Measurements from ENCODE around the gene CHPF. TPM values are rescaled to one million over a fixed set of nuclear protein-coding genes. Genes with fewer than 3 reads are reported as not detected.
A peak's percentile ranks its signal among the peaks of the same experiment; 100 is the strongest.

CHPF gene
- total RNA-seq, 2 donors from 2014 or later, result 115 to 232 TPM

DNA sequence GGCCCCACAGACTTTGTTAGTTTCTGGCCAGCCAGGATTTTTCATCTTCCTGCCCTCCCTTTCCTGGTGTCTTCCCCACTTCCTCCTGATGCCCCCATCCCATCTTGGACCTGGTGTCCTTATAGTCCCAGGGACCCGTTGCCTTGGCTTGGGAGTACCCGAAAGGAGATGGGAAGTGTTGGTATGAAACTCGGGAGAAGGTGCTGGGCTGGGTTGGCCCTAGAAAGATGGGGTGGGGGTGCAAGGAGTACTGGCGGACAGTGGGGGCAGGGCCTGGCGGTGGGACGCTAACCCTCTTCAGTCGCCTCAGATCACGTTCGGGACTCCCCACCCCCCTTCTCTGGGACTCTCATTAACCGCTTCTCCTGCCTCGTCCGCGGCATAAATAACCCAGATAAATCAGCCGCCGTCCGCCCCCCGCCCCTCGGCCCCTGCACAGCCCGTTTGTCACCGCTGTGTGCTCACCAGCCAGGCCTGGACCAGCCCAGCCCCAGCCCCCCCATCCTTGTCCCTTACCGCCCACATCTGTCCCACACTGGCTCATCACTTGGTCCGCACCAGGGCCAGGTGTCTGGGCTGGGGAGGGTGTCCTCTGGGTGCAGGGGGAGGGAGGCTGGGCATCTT, 33.0 kb downstream of the CHPF start:
- intact Hi-C loops (cut with DNase I), result no loop called here
- Histone ChIP-seq H3K27me3 (peaks cover 0 to 16% of the 10 kb centered on the region in 2 donors), H3K4me3 (no peak overlapping the region), H3K27ac (no peak overlapping the region), H3K36me3 (replicated peaks in 1 of 2; ENCODE audit: insufficient read depth in 1 of 2, low read depth in 2 of 2) (peaks cover 0 to 7% of the 10 kb centered on the region in 2 donors), H3K9me3 (no peaks in the 10 kb centered on the region), H3K4me1 (peaks cover 26% of the 10 kb centered on the region)
- TF ChIP-seq POLR2A (IDR thresholded peaks at IDR 0.05), result no peak
- TF ChIP-seq, protein P1, sequence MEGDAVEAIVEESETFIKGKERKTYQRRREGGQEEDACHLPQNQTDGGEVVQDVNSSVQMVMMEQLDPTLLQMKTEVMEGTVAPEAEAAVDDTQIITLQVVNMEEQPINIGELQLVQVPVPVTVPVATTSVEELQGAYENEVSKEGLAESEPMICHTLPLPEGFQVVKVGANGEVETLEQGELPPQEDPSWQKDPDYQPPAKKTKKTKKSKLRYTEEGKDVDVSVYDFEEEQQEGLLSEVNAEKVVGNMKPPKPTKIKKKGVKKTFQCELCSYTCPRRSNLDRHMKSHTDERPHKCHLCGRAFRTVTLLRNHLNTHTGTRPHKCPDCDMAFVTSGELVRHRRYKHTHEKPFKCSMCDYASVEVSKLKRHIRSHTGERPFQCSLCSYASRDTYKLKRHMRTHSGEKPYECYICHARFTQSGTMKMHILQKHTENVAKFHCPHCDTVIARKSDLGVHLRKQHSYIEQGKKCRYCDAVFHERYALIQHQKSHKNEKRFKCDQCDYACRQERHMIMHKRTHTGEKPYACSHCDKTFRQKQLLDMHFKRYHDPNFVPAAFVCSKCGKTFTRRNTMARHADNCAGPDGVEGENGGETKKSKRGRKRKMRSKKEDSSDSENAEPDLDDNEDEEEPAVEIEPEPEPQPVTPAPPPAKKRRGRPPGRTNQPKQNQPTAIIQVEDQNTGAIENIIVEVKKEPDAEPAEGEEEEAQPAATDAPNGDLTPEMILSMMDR (IDR thresholded peaks at IDR 0.05), result no peak
- DNase-seq (no peak), ATAC-seq (no peak)
- WGBS, 2 donors, result 27% methylated on average over 21 to 22 of the region's 22 CpGs

DNA sequence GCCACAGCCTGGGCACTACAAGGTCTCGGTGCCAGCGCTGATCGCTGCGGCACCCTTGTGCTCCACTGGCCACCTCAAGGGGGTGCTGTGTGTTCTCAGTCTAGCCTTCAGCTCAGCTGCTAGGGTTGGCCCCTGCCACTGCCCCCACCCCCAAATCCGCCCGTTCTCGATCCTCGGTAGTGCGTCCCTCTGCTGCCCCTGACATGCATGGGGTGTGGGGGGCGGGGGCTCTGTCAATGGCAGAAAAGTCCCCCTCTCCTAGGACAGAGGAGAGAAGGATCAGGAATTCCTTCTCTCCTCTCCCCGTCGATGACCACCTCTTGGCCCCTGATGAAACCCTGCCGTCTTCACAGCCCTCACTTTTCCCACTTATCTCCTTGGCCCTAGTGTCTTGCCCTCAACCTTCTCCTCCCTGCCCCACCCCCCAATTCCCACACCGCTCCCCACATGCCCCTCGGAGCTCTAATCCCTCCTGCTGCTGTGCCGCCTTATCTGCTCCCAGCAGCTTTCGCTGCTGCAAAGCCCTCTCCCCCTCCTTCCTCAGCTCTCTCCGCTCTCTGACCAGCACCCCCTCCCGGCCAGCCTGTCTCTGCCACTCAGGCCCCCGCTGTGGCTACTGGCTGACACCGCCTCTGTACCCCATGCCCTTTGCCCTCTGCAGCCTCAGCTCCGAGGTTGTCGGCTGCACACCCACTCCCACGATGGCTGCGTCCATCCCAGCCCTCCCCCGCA, 33.7 kb downstream of the CHPF start:
- peaks cover 0 to 16% of the 10 kb centered on the region in 2 donors for H3K27me3 ChIP-seq
- intact Hi-C loops (cut with DNase I), result no loop called here
- no peak overlapping the region for H3K27ac ChIP-seq
- 1 to 3% methylated on average over 19 to 26 of the region's 26 CpGs for WGBS, 2 donors
- peaks cover 26% of the 10 kb centered on the region for H3K4me1 ChIP-seq
- ATAC-seq, result peak; percentile 83
- peaks cover 0 to 7% of the 10 kb centered on the region in 2 donors for H3K36me3 ChIP-seq (replicated peaks in 1 of 2; ENCODE audit: insufficient read depth in 1 of 2, low read depth in 2 of 2)
- peak; percentile 64 to 76 (median 68) for DNase-seq
- no peaks in the 10 kb centered on the region for H3K9me3 ChIP-seq
- TF ChIP-seq, protein P1 (IDR thresholded peaks at IDR 0.05), result peak; percentile 49 to 67 (median 60)
- TF ChIP-seq POLR2A (IDR thresholded peaks at IDR 0.05), result no peak
- H3K4me3 ChIP-seq, result no peak overlapping the region

DNA sequence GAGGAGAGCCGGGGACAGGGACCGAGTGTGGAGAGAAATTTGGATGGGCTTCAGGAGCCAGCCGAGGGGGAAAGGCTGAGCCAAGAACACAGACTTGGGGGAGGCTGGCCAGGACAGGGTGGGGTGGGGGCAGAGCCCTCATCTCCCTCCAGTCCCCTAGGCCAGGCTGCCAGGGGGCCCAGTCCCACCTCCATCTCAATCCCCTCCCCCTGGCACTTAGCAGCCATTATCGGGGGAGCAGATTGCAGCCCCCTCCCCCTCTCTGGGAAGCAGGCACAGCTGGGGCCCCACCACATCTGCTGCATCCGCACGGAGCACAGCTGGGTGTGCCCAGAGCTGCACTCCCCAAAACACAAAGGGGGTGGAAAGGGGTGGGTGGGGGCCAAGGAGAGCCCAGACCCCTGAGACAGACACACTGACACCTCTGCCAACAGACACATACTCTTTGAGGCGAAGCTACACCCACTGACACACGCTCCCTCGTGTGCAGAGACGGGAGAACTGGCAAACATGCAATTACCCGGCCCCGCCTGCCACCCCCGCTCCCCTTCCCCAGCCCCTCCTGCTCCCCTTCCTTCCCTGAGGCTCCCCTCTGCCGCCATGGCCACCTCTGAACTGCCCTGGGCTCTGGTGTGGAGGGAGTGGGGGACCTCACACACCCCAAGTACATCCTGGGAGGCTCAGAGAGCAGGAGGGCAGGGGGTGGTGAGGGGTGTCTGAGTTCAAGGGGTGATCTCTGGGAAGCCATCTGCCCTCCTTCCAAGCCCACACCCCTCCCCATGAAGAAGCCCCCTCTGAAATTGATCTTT, 34.4 kb downstream of the CHPF start:
- ATAC-seq (peak; percentile 25), DNase-seq (no peak)
- TF ChIP-seq, protein P1 (IDR thresholded peaks at IDR 0.05), result no peak
- no peak for TF ChIP-seq POLR2A (IDR thresholded peaks at IDR 0.05)
- Histone ChIP-seq H3K27me3 (peaks cover 0 to 16% of the 10 kb centered on the region in 2 donors), H3K9me3 (no peaks in the 10 kb centered on the region), H3K4me3 (no peak overlapping the region), H3K36me3 (replicated peaks in 1 of 2; ENCODE audit: insufficient read depth in 1 of 2, low read depth in 2 of 2) (peaks cover 0 to 11% of the 10 kb centered on the region in 2 donors), H3K27ac (no peak overlapping the region), H3K4me1 (peaks cover 25% of the 10 kb centered on the region)
- WGBS, 2 donors, result 9 to 14% methylated on average over 9 to 14 of the region's 14 CpGs
- intact Hi-C loops (cut with DNase I), result no loop called here

DNA sequence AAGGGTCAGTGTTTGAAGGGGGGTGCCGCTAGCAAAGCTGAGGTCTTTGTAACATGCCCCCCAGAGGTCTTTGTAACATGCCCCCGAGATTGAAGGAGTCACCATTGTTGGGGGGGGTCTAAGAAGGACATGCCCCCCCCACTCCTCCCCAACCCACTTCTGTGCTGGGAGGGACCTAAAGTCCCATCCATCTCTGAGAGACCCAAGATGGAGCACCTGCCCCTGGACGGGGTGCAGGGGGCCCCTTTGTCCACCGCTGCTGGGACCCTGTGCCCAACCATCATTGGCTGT, 35.2 kb downstream of the CHPF start:
- Histone ChIP-seq H3K27ac (no peak overlapping the region), H3K9me3 (no peaks in the 10 kb centered on the region), H3K4me1 (peaks cover 21% of the 10 kb centered on the region), H3K36me3 (replicated peaks in 1 of 2; ENCODE audit: insufficient read depth in 1 of 2, low read depth in 2 of 2) (peaks cover 0 to 14% of the 10 kb centered on the region in 2 donors), H3K27me3 (peaks cover 0 to 12% of the 10 kb centered on the region in 2 donors), H3K4me3 (no peak overlapping the region)
- DNase-seq (no peak), ATAC-seq (no peak)
- WGBS, 2 donors, result 69 to 88% methylated on average over 2 to 4 of the region's 4 CpGs
- intact Hi-C loops (cut with DNase I), result no loop called here
- TF ChIP-seq POLR2A (IDR thresholded peaks at IDR 0.05), result no peak
- TF ChIP-seq, protein P1 (IDR thresholded peaks at IDR 0.05), result no peak

Data from body of pancreas (tissue), 4 donors.